IMR-90 (cell line): ENCODE results near the gene DHRSX.

Experiments
- CEBPB ChIP-seq: IDR thresholded peaks from 2 replicates; pipeline ENCODE4 v1.6.1; 2012; ENCODE audit warnings: low read depth, low read length, improper control_type of control experiment
- CHD1 ChIP-seq: IDR thresholded peaks from 2 replicates; pipeline ENCODE4 v1.6.1; 2012; ENCODE audit warnings: low read depth, low read length, improper control_type of control experiment
- FOS ChIP-seq: fragments of 150-350 bp; IDR thresholded peaks from 2 replicates; pipeline ENCODE4 v1.6.1; 2016; ENCODE audit warnings: low read depth, low read length
- MXI1 ChIP-seq: IDR thresholded peaks from 2 replicates; pipeline ENCODE4 v1.6.1; 2012; ENCODE audit warnings: low read depth, mild to moderate bottlenecking, low read length, moderate library complexity, borderline replicate concordance
- POLR2A ChIP-seq: IDR thresholded peaks from 2 replicates; pipeline ENCODE4 v1.6.1; 2012; ENCODE audit warnings: mild to moderate bottlenecking, low read depth, low read length
- RAD21 ChIP-seq: IDR thresholded peaks from 2 replicates; pipeline ENCODE4 v1.6.1; 2012; ENCODE audit warnings: low read length, improper control_type of control experiment
- RCOR1 ChIP-seq: IDR thresholded peaks from 2 replicates; pipeline ENCODE4 v1.6.1; 2012; ENCODE audit warnings: mild to moderate bottlenecking, low read length, improper control_type of control experiment; ENCODE audit not compliant: insufficient replicate concordance
- RFX5 ChIP-seq: IDR thresholded peaks from 2 replicates; pipeline ENCODE4 v1.8.0; 2012; ENCODE audit warnings: low read depth, mild to moderate bottlenecking, low read length, moderate library complexity
- TF ChIP-seq, protein P1 (sequence below): conservative IDR thresholded peaks from 2 replicates; pipeline ENCODE4 v1.5.1; 2012; ENCODE audit warnings: mild to moderate bottlenecking, low read depth, low read length, improper control_type of control experiment
- TF ChIP-seq, protein P2 (sequence below): fragments of 150-350 bp; IDR thresholded peaks from 2 replicates; pipeline ENCODE4 v1.6.1; 2016; ENCODE audit warnings: low read depth, mild to moderate bottlenecking, low read length, moderate library complexity, borderline replicate concordance

DNA sequence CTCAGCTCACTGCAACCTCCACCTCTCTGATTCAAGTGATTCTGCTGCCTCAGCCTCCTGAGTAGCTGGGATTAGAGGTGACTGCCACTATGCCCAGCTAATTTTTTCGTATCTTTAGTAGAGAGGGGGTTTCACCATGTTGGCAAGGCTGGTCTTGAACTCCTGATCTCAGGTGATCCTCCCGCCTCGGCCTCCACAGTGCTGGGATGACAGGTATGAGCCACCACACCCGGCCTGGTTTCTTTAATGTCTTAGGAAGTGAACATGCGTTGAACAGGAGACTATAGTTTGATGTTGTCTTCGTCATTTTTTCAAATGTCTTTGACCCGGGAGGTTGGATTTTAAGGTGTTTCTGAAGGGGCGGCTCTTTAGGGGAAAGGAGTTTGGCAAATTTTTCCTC, 91.0 kb downstream of the DHRSX start:
- TF ChIP-seq, protein P1, sequence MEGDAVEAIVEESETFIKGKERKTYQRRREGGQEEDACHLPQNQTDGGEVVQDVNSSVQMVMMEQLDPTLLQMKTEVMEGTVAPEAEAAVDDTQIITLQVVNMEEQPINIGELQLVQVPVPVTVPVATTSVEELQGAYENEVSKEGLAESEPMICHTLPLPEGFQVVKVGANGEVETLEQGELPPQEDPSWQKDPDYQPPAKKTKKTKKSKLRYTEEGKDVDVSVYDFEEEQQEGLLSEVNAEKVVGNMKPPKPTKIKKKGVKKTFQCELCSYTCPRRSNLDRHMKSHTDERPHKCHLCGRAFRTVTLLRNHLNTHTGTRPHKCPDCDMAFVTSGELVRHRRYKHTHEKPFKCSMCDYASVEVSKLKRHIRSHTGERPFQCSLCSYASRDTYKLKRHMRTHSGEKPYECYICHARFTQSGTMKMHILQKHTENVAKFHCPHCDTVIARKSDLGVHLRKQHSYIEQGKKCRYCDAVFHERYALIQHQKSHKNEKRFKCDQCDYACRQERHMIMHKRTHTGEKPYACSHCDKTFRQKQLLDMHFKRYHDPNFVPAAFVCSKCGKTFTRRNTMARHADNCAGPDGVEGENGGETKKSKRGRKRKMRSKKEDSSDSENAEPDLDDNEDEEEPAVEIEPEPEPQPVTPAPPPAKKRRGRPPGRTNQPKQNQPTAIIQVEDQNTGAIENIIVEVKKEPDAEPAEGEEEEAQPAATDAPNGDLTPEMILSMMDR: no peak
- TF ChIP-seq POLR2A: no peak
- TF ChIP-seq CEBPB: no peak
- TF ChIP-seq RAD21: no peak
- TF ChIP-seq, protein P2, sequence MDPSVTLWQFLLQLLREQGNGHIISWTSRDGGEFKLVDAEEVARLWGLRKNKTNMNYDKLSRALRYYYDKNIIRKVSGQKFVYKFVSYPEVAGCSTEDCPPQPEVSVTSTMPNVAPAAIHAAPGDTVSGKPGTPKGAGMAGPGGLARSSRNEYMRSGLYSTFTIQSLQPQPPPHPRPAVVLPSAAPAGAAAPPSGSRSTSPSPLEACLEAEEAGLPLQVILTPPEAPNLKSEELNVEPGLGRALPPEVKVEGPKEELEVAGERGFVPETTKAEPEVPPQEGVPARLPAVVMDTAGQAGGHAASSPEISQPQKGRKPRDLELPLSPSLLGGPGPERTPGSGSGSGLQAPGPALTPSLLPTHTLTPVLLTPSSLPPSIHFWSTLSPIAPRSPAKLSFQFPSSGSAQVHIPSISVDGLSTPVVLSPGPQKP: no peak
- TF ChIP-seq FOS: no peak
- TF ChIP-seq RFX5: no peak
- no peak for TF ChIP-seq CHD1
- TF ChIP-seq MXI1: no peak
- TF ChIP-seq RCOR1: no peak
